Heart left ventricle (tissue), 13 donors: ENCODE results near the gene KCTD12.

Source experiments
- CTCF ChIP-seq, 12 donors: fragments of 200-600 bp; sonication (generic) in 4 of 12; IDR thresholded peaks; one replicate each; pipeline versions ENCODE4 v1.5.0 to v1.8.0; 2018 to 2022; ENCODE audit warnings: antibody characterized with exemption in 12 of 12, mild to moderate bottlenecking in 5 of 12
- POLR2A ChIP-seq, 2 donors: fragments of 450-650 bp; IDR thresholded peaks; one replicate each; pipeline ENCODE4 v1.6.1; 2017; ENCODE audit warnings: antibody characterized with exemption in 2 of 2, mild to moderate bottlenecking in 2 of 2, moderate library complexity in 2 of 2
- donor health status: ischemic (EF 13 %, LVEDD 7.1; RV severe dilation, severe dysfunction).
- donor health status: DM: no; HTN: yes; CAD: no.
- donor health status: DM: no; HTN: no; CAD: no.
- donor health status: ischemic (EF 25% LVEDD 6.9; RV normal size, moderate dysfunction).
- donor health status: ischemic (EF 25% LVEDD 5.7; RV mildly dilated, moderate dysfunction).
- donor health status: ischemic (EF 35%, LVEDD 5.7; RV mildly dilated, moderate dysfunction).
- donor health status: nonischemic (EF 11% LVEDD 7.7; RV severe dilation, severe dysfunction).
- donor health status: DM: yes; HTN: yes; CAD: no.
- donor health status: PGD.
- donor health status: ischemic (EF 29% LVEDD 5.4; RV normal size, mild dysfunction).
- donor health status: nonischemic (EF 23%, LVEDD 6.1; RV moderate dilation, normal function).

- no peak for TF ChIP-seq POLR2A (IDR thresholded peaks at IDR 0.05)
- no peak for TF ChIP-seq CTCF (IDR thresholded peaks at IDR 0.05)
These were observed 33.2 kb downstream of the KCTD12 start for GRCh38 chr13:76852986-76853385.
